GM04504 (cell line): ENCODE measurements around the gene TOMM40.
"Not testable (repeated sequence)": the region's sequence is repeated elsewhere in the genome, so short reads cannot be mapped to it uniquely, and the experiment has no call there.

Experiments used
- DNase-seq: peaks from one replicate; pipeline ENCODE4 v3.0.0-alpha.2; 2012; ENCODE audit warnings: low read depth

Gene TOMM40

DNA sequence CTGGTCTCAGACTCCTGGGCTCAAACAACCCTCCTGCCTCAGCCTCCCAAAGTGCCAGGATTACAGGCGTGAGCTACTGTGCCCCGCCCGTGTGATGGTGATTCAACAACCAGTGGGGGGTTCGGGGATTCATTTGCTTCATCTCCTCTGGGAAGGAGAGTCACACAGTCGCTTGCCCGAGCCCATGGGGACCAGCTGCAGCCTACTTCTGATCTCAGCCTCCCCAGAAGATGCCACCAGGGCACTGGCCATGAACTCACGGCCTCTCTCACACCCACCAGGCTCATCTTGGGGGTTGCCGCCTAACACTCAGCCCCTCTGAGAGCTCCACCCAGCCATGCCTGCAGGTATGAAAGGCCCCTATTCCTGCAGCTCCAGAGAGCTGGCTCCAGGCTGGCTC lies 6.8 kb downstream of the TOMM40 start:
- no peak for DNase-seq

DNA sequence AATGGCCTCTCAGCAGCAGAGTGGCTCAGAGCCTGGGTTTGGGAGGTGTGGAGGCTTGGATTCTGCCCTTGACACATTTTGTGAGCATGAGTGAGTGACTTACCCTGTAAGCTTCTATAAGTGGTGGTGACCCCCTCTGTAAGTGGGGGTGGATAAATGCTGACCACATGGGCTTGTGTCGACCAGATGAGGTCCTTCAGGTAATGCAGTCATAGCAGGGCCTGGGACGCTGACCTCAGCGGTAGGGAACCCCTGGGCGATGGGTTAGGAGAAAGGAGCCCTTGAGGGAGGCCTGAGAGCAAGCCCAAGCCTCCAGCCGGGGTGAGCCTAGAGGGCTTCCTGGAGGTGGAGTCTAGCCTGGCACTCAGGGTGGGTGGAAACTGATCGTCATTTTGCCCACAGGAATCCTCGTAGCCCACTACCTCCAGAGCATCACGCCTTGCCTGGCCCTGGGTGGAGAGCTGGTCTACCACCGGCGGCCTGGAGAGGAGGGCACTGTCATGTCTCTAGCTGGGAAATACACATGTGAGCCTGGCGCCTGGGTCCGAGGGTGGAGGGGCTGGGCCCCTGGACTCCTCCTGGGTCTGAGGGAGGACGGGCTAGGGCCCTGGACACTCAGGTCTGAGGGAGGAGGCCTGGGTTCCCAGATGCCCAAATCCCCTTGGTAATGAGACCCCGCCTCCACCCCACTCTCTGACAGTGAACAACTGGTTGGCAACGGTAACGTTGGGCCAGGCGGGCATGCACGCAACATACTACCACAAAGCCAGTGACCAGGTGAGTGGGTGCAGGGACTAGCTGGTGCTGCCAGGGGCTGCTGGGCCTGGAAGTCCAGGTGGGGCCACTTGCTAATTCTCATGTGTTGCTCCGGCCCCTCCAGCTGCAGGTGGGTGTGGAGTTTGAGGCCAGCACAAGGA lies 9.5 kb downstream of the TOMM40 start:
- DNase-seq, result no peak

DNA sequence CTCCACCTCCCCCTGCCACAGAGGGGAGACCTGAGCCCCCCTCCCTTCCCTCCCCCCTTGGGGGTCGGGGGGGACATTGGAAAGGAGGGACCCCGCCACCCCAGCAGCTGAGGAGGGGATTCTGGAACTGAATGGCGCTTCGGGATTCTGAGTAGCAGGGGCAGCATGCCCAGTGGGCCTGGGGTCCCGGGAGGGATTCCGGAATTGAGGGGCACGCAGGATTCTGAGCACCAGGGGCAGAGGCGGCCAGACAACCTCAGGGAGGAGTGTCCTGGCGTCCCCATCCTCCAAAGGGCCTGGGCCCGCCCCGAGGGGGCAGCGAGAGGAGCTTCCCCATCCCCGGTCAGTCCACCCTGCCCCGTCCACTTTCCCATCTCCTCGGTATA lies 12.2 kb downstream of the TOMM40 start:
- no peak for DNase-seq

DNA sequence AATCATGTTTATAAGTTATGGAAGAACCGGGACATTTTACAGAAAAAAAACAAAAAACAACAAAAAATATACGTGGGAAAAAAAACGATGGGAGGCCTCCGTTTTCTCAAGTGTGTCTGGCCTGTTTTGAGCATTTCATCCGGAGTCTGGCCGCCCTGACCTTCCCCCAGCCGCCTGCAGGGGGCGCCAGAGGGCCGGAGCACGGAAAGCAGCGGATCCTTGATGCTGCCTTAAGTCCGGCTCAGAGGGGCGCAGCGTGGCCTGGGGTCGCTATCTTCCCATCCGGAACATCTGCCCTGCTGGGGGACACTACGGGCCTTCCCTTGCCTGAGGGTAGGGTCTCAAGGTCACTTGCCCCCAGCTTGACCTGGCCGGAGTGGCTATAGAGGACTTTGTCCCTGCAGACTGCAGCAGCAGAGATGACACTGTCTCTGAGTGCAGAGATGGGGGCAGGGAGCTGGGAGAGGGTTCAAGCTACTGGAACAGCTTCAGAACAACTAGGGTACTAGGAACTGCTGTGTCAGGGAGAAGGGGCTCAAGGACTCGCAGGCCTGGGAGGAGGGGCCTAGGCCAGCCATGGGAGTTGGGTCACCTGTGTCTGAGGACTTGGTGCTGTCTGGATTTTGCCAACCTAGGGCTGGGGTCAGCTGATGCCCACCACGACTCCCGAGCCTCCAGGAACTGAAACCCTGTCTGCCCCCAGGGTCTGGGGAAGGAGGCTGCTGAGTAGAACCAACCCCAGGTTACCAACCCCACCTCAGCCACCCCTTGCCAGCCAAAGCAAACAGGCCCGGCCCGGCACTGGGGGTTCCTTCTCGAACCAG lies 12.8 kb downstream of the TOMM40 start:
- no peak for DNase-seq

DNA sequence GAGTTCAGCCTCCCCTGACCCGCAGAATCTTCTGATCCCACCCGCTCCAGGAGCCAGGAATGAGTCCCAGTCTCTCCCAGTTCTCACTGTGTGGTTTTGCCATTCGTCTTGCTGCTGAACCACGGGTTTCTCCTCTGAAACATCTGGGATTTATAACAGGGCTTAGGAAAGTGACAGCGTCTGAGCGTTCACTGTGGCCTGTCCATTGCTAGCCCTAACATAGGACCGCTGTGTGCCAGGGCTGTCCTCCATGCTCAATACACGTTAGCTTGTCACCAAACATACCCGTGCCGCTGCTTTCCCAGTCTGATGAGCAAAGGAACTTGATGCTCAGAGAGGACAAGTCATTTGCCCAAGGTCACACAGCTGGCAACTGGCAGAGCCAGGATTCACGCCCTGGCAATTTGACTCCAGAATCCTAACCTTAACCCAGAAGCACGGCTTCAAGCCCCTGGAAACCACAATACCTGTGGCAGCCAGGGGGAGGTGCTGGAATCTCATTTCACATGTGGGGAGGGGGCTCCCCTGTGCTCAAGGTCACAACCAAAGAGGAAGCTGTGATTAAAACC lies 13.5 kb downstream of the TOMM40 start:
- DNase-seq, result no peak

DNA sequence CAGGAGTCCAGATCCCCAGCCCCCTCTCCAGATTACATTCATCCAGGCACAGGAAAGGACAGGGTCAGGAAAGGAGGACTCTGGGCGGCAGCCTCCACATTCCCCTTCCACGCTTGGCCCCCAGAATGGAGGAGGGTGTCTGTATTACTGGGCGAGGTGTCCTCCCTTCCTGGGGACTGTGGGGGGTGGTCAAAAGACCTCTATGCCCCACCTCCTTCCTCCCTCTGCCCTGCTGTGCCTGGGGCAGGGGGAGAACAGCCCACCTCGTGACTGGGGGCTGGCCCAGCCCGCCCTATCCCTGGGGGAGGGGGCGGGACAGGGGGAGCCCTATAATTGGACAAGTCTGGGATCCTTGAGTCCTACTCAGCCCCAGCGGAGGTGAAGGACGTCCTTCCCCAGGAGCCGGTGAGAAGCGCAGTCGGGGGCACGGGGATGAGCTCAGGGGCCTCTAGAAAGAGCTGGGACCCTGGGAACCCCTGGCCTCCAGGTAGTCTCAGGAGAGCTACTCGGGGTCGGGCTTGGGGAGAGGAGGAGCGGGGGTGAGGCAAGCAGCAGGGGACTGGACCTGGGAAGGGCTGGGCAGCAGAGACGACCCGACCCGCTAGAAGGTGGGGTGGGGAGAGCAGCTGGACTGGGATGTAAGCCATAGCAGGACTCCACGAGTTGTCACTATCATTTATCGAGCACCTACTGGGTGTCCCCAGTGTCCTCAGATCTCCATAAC lies 14.5 kb downstream of the TOMM40 start, which contains the start of gene APOE:
Gene APOE (plus strand): TSS at position 360 of the 724 bp plus-strand sequence. CDS start 829 bp downstream, outside the sequence.
- DNase-seq, result no peak

DNA sequence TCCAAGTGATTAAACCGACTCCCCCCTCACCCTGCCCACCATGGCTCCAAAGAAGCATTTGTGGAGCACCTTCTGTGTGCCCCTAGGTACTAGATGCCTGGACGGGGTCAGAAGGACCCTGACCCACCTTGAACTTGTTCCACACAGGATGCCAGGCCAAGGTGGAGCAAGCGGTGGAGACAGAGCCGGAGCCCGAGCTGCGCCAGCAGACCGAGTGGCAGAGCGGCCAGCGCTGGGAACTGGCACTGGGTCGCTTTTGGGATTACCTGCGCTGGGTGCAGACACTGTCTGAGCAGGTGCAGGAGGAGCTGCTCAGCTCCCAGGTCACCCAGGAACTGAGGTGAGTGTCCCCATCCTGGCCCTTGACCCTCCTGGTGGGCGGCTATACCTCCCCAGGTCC lies 16.6 kb downstream of the TOMM40 start:
- no peak for DNase-seq

DNA sequence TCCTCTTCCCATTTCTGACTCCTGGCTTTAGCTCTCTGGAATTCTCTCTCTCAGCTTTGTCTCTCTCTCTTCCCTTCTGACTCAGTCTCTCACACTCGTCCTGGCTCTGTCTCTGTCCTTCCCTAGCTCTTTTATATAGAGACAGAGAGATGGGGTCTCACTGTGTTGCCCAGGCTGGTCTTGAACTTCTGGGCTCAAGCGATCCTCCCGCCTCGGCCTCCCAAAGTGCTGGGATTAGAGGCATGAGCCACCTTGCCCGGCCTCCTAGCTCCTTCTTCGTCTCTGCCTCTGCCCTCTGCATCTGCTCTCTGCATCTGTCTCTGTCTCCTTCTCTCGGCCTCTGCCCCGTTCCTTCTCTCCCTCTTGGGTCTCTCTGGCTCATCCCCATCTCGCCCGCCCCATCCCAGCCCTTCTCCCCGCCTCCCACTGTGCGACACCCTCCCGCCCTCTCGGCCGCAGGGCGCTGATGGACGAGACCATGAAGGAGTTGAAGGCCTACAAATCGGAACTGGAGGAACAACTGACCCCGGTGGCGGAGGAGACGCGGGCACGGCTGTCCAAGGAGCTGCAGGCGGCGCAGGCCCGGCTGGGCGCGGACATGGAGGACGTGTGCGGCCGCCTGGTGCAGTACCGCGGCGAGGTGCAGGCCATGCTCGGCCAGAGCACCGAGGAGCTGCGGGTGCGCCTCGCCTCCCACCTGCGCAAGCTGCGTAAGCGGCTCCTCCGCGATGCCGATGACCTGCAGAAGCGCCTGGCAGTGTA lies 17.2 kb downstream of the TOMM40 start:
- no peak for DNase-seq

DNA sequence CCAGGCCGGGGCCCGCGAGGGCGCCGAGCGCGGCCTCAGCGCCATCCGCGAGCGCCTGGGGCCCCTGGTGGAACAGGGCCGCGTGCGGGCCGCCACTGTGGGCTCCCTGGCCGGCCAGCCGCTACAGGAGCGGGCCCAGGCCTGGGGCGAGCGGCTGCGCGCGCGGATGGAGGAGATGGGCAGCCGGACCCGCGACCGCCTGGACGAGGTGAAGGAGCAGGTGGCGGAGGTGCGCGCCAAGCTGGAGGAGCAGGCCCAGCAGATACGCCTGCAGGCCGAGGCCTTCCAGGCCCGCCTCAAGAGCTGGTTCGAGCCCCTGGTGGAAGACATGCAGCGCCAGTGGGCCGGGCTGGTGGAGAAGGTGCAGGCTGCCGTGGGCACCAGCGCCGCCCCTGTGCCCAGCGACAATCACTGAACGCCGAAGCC lies 17.8 kb downstream of the TOMM40 start:
- no peak for DNase-seq

DNA sequence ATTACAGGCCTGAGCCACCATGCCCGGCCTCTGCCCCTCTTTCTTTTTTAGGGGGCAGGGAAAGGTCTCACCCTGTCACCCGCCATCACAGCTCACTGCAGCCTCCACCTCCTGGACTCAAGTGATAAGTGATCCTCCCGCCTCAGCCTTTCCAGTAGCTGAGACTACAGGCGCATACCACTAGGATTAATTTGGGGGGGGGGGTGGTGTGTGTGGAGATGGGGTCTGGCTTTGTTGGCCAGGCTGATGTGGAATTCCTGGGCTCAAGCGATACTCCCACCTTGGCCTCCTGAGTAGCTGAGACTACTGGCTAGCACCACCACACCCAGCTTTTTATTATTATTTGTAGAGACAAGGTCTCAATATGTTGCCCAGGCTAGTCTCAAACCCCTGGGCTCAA lies 18.7 kb downstream of the TOMM40 start:
- DNase-seq, result no peak

DNA sequence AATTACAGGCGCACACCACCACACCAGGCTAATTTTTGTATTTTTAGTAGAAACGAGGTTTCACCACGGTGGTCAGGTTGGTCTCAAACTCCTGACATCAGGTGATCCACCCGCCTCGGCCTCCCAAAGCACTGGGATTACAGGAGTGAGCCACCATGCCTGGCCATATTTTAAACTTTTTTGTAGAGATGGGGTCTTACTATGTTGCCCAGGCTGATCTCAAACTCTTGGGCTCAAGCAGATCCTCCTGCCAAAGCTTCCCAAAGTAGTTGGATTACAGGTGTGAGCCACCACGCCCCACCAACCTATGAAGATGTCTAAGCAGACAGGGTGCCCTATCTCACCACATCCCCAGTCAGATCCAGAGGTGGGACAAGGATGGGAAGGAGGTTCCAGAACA lies 20.8 kb downstream of the TOMM40 start:
- DNase-seq, result not testable (repeated sequence)

DNA sequence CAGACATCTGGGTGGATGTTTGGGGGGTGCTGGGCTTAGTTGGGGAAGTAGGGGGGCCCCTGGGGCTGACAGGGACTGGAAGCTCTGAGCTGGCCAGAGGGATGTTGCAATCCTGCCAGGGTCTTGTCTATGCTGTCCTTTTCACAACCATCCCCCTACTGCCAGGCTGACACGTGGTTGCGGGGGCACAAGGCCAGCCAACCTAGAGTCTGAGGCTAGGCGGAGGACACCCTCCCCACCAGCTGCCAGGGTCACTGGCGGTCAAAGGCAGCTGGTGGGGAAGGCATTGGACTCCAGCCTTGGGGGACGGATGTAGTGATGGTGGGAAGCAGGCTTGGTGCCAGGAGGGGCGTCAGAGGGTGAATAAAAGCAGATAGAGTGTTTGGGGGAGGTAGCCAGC lies 21.8 kb downstream of the TOMM40 start:
- DNase-seq, result no peak

DNA sequence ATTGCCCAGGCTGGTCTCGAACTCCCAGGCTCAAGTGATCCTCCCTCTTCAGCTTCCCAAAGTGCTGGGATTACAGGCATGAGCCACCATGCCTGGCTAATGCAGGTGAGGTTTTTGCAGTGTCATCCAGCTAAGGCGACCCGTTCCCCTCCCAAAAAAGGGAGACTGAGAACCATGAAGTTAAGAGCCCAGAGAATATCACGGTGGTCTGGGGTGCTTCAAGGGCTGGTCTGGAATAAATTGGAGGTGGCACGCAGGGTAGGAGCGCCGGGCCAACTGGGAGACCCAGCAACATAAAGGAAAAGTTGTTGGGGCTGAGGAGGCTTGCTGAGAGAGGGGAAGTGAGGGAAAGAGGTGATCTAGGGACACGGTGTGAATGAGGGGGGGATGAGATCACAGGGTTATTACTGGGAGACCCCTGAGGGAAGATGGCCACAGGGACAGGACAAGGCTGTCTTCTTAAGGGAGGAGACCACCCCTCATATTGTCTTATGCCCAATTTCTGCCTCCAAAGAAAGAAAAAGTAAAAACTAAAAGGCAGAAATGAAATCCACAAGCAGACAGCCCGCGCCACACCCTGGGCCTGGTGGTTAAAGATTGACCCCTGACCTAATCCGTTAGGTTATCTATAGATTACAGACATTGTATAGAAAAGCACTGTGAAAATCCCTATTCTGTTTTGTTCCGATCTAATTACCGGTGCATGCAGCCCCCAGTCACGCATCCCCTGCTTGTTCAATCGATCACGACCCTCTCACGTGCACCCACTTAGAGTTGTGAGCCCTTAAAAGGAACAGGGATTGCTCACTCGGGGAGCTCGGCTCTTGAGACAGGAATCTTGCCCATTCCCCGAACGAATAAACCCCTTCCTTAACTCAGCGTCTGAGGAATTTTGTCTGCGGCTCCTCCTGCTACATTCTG lies 22.7 kb downstream of the TOMM40 start:
- not testable (repeated sequence) for DNase-seq

DNA sequence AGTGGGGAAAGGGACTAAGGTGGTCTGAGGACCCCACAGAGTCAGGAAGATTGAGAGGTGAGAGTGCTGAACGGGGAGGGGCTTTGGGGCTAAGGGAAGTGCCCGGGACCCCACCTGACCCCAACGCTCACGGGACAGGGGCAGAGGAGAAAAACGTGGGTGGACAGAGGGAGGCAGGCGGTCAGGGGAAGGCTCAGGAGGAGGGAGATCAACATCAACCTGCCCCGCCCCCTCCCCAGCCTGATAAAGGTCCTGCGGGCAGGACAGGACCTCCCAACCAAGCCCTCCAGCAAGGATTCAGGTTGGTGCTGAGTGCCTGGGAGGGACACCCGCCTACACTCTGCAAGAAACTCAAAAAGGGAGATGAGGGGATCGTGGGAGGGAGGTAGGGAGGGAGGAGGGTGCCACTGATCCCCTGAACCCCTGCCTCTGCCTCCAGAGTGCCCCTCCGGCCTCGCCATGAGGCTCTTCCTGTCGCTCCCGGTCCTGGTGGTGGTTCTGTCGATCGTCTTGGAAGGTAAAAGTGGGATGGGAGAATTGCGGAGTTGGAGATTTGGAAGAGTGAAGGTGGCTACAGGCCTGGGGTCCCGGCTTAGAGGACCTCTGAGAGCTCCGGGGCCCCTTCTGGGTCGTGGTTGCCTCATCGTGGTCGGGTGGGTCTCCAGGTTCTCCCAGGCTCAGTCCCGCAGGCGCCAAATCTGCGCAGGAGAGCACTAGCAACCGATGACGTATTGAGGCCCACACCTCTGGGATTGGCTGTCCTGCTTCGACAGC lies 23.6 kb downstream of the TOMM40 start, which contains the start of gene APOC1:
Gene APOC1 (plus strand): TSS at position 176 of the 774 bp plus-strand sequence. CDS start 284 bp downstream, at position 460.
- DNase-seq, result peak; percentile 40

DNA sequence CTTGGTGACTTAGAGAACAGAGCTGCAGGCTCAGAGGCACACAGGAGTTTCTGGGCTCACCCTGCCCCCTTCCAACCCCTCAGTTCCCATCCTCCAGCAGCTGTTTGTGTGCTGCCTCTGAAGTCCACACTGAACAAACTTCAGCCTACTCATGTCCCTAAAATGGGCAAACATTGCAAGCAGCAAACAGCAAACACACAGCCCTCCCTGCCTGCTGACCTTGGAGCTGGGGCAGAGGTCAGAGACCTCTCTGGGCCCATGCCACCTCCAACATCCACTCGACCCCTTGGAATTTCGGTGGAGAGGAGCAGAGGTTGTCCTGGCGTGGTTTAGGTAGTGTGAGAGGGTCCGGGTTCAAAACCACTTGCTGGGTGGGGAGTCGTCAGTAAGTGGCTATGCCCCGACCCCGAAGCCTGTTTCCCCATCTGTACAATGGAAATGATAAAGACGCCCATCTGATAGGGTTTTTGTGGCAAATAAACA lies 33.2 kb downstream of the TOMM40 start:
- DNase-seq, result no peak

DNA sequence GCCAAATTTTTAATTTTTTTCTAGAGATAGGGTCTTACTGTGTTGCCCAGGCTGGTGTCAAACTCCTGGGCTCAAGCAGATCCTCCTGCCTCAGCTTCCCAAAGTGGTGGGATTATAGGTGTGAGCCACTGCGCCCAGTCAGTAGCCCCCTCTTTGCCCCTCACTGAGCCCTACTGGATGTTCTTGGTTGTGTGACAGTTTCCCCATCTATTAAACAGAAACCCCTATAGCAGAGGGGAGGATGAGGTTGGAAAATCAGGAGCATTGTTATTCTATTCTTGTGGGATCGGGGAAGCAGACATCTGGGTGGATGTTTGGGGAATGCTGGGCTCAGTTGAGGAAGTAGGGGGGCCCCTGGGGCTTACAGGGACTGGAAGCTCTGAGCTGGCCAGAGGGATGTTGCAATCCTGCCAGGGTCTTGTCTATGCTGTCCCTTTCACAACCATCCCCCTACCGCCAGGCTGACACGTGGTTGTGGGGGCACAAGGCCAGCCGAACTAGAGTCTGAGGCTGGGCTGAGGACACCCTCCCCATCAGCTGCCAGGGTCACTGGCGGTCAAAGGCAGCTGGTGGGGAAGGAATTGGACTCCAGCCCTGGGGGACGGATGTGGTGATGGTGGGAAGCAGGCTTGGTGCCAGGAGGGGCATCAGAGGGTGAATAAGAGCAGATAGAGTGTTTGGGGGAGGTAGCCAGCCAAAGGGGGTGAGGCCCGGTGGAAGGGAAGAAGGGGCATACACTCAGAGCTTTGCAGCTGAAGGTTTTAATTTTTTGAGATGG lies 34.2 kb downstream of the TOMM40 start:
- no peak for DNase-seq

DNA sequence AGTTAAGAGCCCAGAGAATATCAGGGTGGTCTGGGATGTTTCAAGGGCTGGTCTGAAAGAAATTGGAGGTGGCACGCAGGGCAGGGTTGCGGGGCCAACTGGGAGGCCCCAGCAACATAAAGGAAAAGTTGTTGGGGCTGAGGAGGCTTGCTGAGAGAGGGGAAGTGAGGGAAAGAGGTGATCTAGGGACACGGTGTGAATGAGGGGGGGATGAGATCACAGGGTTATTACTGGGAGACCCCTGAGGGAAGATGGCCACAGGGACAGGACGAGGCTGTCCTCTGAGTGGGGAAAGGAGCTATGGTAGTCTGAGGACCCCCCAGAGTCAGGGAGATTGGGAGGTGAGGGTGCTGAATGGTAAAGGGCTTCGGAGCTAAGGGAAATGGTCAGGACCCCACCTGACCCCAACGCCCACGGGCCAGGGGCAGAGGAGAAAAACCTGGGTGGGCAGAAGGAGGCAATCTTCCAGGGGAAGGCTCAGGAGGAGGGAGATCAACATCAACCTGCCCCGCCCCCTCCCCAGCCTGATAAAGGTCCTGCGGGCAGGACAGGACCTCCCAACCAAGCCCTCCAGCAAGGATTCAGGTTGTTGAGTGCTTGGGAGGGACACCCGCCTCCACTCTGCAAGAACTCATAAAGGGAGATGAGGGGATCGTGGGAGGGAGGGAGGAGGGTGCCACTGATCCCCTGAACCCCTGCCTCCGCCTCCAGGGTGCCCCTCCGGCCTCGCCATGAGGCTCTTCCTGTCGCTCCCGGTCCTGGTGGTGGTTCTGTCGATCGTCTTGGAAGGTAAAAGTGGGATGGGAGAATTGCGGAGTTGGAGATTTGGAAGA lies 35.4 kb downstream of the TOMM40 start:
- not testable (repeated sequence) for DNase-seq
